HuH-7.5 (cell line): ENCODE data around the gene FBN1.

Experiments used
- DNase-seq: peaks from one replicate; pipeline ENCODE4 v3.0.0; 2011; ENCODE audit warnings: low spot score

The FBN1 gene

DNA sequence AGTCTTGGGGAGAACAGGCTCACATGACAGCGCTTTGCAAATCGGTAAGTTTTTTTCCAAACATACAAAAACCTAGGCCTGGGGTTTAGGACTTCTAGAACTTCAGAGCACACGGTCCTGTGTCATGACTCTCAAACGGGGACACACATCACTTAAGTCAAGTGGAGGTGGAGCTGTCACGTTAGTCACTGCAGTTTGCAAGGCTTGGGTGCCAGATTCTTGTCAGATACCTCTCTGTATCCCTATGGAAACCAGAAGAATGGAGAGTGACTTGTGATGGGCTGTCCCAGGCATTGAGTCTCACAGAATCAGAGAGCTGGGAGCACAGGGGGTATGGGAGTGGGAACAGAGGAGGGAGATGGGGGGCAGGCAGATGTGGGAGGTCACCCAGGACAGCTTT is 249.5 kb downstream of the FBN1 start:
- DNase-seq = no peak

- no peak for DNase-seq
Observed at GRCh38 chr15:48395521-48396011, 249.9 kb downstream of the FBN1 start.

- DNase-seq = no peak
Observed at GRCh38 chr15:48394970-48395369, 250.5 kb downstream of the FBN1 start.

GRCh38 chr15:48393645-48394506 is 251.6 kb downstream of the FBN1 start:
- DNase-seq = no peak

DNA sequence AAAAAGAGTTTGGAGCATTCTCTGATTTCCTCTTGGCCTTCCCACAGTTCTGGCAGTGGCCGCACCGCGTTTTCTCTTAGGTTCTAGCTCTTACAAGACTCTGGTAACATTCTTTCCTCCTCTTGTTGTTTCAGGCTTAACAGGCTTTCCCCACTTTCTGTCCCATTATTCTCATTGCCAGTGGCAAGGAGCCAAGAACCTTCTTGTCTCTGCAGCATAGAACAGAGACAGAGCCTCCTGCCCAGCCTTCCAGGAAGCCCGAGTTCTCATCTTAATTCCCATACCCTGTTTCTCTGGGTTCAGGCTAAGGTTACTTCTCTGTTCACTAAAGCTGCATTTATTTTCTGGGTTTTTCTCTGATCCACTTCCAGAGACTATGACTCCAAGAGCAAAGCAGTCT is 253.2 kb downstream of the FBN1 start:
- no peak for DNase-seq

- no peak for DNase-seq
Observed at GRCh38 chr15:48391950-48392349, 253.6 kb downstream of the FBN1 start.

DNA sequence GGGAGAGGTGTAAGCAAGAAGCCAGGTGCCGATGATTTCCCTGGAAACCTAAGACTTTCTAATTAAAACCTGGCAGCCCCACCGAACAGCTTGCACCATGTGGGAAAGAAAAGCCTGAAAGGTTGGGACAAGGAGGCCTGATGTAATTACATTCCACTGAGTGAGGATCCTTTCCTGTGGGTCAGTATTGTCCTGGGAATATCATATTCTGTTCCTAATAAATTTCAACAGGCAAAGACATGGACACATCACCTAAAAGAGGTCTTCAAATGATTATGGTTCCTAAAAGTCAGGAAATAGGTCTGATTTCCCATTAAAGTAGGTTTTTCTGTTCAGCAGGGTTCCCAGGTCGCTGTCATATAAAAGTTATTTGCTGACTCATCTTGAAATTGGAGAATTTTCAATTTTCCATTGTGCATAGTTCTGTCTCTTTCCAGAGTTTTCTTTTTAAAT is 255.8 kb downstream of the FBN1 start:
- DNase-seq = no peak

DNA sequence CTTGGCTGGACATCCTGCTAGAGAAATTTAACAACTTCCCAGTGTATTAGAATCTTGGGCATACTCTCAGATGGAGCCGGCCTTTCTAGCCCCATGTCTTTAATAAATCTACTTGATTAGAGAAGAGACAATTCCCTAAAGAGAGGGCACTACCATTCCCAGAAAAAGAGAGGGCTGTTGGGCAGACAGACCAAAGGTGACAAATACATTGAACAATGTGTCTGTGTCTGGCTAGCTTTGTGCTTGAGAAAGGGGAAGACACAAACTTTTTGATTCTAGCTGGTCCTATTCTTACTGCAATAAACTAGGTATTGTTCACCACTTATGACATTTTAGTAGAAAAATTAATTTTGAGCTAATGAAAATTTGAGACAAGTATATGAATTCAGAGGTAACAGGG is 256.6 kb downstream of the FBN1 start:
- no peak for DNase-seq

DNA sequence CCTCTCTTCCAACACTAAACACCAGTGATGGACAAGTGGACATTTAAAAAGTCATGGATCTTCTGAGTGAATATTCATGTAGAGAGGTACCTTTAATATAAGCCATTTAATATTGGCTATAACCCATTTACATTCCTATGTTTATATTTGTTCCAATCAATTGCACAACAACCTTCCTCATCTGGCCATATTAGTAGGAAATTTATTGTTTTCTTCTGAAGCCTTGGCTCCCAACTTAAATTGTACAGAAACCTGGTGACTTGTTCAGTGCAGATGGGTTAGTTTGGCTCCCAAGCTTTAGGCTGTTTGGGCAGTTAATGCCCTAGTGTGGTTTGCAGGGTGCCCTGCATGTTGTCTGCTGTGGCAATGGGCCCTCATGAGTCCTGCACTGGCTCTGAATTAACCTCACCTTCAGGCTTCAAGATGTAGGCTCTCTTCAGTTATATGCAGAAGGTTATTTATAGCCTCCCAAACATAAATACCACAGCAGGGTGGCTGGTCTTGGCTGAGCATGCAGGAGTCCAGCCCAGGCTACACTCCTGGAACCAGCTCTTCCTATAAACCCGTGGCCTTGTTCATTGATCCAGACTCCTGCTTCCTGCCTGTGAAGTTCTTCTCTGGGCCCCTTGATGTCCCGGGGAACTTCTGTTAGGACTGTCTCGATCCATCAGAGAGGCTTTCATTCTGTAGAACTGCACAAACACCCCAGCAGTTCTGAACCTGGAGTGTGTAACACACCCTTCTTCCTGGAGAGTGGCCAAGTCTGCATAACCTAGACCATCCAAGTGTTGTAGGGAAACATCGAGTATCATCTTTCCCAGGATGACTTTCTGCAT is 257.3 kb downstream of the FBN1 start:
- DNase-seq = no peak

DNA sequence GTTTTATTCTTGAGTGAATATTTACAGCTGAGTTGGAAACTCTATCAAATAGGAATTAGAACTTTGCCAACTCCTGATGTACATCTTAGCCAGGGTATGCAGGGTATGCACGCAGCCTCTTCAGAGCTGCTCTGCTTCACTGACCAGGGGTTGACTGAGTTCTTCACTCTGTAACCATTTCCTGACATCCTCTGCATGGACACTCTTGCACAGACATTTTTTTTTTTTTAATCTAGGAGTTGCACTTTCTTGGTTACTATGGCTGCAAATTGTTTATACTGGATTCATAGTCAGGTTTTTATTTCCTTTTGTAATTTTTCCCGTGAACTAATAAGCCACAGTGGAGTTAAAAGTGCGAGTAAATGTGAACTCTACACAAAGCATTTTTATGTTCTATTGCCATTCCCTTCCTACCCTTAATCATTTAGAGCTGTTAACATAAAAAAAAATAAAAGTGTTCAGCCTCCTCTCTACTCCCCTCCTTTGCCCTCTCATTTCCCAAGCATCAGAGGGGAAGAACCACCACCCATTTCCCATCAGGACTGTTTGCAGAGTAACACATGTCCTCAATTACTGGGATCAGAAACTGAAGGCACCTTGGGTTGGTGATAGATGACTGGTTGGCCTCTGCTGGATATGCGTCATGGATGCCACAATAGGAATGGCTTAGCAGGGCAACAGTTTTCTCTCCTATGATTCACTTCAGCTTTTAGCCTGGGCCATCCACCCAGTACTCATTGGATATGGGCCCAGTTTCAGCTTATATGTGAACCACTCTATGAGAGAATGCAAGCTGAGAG is 260.3 kb downstream of the FBN1 start:
- DNase-seq = no peak

DNA sequence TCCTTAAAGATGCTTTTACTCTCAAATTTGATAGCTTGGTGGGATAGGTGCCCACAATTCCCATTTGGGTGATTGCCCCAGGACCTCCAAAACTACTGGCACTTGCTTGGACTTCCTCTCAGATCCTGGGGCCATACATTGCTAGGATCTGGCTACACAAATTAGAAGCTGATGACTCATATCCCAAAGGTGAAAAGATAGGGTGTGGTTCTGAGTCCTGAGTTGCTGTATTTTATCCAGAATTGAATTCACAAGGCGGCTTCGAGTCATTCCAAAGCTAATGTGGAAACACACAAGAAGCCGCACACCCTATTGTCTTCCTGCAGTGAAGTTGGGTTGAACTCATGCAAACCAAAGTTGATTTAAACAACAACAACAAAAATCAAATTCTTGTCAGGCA is 260.9 kb downstream of the FBN1 start:
- DNase-seq = no peak

GRCh38 chr15:48383031-48383430 is 262.5 kb downstream of the FBN1 start:
- no peak for DNase-seq

DNA sequence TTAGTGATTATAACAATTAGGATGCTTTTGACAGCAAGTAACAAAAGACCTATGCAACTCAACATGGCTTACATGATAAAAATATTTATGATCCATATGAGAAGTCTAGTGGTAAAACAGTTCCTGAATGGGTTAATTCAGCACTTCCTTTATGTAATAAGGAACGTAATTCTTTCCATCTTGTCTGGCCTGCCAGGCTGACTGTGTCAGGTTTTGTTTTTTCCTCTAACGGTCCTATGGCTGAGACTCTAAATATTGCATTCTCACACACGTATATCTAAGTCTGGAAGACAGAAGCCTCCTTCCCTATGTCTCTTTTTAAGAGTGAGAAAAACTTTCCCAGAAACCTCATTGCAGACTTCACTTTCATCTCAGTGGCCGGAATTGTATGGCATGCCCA is 263.6 kb downstream of the FBN1 start:
- DNase-seq = no peak

DNA sequence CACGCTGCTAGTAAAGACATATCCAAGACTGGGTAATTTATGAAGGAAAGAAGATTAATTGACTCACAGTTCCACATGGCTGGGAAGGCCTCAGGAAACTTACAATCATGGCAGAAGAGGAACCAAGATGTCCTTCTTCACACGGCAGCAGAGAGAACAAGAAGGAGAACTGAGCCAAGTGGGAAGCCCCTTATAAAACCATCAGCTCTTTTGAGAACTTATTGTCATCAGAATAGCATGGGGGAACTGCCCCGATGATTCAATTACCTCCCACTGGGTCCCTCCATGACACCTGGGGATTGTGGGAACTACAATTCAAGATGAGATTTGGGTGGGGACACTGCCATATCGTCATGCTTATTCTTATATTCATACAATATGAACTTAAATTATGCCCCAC is 265.3 kb downstream of the FBN1 start:
- no peak for DNase-seq

DNA sequence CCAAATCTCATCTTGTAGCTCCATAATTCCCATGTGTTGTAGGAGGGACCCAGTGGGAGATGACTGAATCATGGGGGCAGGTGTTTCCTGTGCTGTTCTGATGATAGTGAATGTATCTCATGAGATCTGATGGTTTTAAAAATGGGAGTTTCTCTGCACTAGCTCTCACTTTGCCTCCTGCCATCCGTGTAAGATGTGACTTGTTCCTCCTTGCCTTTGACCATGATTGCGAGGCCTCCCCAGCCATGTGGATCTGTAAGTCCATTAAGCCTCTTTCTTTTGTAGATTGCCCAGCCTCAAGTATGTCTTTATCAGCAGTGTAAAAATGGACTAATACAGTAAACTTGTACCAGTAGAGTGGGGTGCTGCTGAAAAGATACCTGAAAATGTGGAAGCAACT is 269.7 kb downstream of the FBN1 start:
- no peak for DNase-seq

DNA sequence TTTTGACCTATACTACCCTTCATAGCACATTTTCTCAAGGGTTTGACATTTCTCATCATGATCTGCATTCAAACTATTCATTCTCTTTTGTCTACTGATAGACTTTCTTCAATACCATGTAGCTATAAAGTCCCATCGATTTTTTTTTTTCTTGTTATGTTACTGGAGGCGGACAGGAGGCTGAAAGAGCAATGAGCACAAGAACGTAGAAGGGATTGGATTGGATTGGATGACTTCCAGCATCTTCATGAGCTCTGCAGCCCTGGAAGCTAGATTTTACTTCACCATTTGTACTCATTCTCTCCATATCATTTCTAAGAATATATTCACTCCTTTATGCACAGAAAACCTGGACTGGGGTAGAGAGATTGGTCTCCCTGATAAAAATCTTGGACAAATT is 271.0 kb downstream of the FBN1 start:
- DNase-seq = no peak

- DNase-seq = no peak
Observed at GRCh38 chr15:48373821-48374451, 271.6 kb downstream of the FBN1 start.

GRCh38 chr15:48371961-48372360 is 273.5 kb downstream of the FBN1 start:
- no peak for DNase-seq

- DNase-seq = no peak
Observed at GRCh38 chr15:48371550-48371949, 274.0 kb downstream of the FBN1 start.

DNA sequence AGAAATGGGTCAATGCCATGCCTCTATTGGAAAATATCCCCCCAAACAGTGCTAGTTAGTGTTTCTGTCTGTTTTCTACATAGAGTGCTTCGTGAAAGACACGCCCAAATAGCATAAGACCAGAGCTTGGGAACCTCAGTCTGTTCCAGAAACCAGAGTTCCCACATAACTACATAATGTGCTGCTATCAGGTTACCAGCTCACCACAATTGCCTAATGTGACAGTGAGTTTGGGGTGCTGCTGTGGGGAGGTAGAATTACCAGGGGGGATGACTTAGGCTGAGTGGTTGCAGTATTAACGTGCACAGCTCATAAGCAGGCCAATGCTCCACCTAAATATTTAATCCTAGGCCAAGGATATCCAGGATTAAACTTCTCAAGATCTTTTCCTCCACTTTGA is 275.0 kb downstream of the FBN1 start:
- DNase-seq = no peak

- no peak for DNase-seq
Observed at GRCh38 chr15:48367483-48367882, 278.0 kb downstream of the FBN1 start.
